Activated naive CD8-positive, alpha-beta T cell treated with anti-CD3 and anti-CD28 coated beads, Interleukin-2, amount 10 ng/mL, durations not matched to agents 7 days and 5 days (primary cell): ENCODE measurements around the gene SPAM1. TPM values are rescaled to one million over a fixed set of nuclear protein-coding genes. Genes with fewer than 3 reads are reported as not detected.

Source experiments
- total RNA-seq, 2 experiments: library from RNA; stranded (reverse); gene quantifications; one replicate each; pipeline ENCODE4 v1.2.3, GENCODE V29; 2021

SPAM1 gene
- total RNA-seq, 2 experiments from 2014 or later, result not detected

Other genes starting within 250 kb of the SPAM1 start
- gene WASL, start 176.2 kb upstream of the SPAM1 start, total RNA-seq, result 10 to 100 TPM; 11.8 to 12.0 TPM
- not detected for gene HYAL4, start 80.1 kb upstream of the SPAM1 start, total RNA-seq
- not detected for gene TMEM229A, start 107.8 kb downstream of the SPAM1 start, total RNA-seq